Parathyroid adenoma (tissue), 2 donors: ENCODE results near the gene TECPR1.

Experiments
- H2AFZ ChIP-seq: fragments of 300-600 bp; sonication (generic); one replicate; pipeline ENCODE4 v1.7.0; 2017; ENCODE audit warnings: antibody characterized with exemption, mild to moderate bottlenecking
- H3K27ac ChIP-seq: fragments of 300-600 bp; sonication (generic); one replicate; pipeline ENCODE4 v1.7.0; 2017
- H3K27me3 ChIP-seq: fragments of 300-600 bp; sonication (generic); one replicate; pipeline ENCODE4 v1.7.0; 2017; ENCODE audit warnings: low read length; ENCODE audit not compliant: control insufficient read depth, insufficient read depth
- H3K36me3 ChIP-seq: fragments of 300-600 bp; sonication (generic); one replicate; pipeline ENCODE4 v1.7.0; 2017; ENCODE audit warnings: low read length; ENCODE audit not compliant: control insufficient read depth, insufficient read depth
- H3K4me1 ChIP-seq: fragments of 300-600 bp; sonication (generic); one replicate; pipeline ENCODE4 v1.7.0; 2017; ENCODE audit warnings: control low read depth
- H3K4me2 ChIP-seq: fragments of 300-600 bp; sonication (generic); one replicate; pipeline ENCODE4 v1.7.0; 2017; ENCODE audit warnings: low read length
- H3K4me3 ChIP-seq: fragments of 300-600 bp; sonication (generic); one replicate; pipeline ENCODE4 v1.7.0; 2017; ENCODE audit warnings: low read depth, low read length
- H3K79me2 ChIP-seq: fragments of 300-600 bp; sonication (generic); one replicate; pipeline ENCODE4 v1.7.0; 2017; ENCODE audit warnings: control low read depth
- H3K9ac ChIP-seq: fragments of 300-600 bp; sonication (generic); one replicate; pipeline ENCODE4 v1.7.0; 2017; ENCODE audit warnings: mild to moderate bottlenecking
- H3K9me3 ChIP-seq: fragments of 300-600 bp; sonication (generic); one replicate; pipeline ENCODE4 v1.7.0; 2017; ENCODE audit warnings: low read length; ENCODE audit not compliant: control insufficient read depth
- TF ChIP-seq, protein P1 (sequence below): fragments of 300-600 bp; sonication (generic); IDR thresholded peaks from one replicate; pipeline ENCODE4 v1.7.0; 2017; ENCODE audit warnings: antibody characterized with exemption, mild to moderate bottlenecking
- donor health status: primary hyperparathyroidism.

Gene TECPR1

DNA sequence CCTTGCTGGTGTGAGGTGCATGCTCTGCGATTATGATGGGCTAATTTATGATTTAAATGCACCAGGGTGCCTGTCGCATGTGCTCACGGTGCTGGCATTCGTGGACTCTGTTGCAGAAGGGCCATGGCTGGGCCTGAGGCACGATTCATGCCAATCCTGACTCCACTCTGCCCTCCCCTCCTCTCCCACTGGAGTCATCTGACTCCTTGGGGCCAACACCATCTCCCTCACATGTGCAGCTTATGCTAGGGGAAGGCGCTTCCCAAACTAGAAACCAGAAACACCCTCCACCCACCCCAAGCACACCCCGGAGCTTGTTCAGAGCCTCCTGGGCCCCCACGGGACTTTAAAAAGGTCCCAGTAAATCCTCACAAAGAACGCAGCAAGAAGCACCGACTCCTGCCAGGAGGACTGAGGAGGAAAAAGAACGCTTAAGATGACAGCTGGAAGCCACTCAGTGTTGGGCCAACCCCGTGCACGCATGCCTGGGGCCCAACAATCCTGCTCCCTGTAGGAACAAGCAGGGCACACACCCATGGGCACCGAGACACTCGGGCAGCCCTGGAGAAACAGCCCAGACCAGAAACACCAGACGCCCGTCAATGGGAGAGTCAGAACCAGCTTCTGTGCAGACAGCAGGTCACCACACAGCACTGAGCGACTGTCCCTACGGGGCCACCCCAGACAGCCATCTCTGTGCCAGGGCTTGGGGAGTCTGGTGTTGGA, 43.6 kb upstream of the TECPR1 start:
- no peaks in the 10 kb centered on the region for H3K36me3 ChIP-seq
- no peak overlapping the region for H3K4me2 ChIP-seq
- no peak overlapping the region for H3K4me3 ChIP-seq
- H3K27me3 ChIP-seq: no peaks in the 10 kb centered on the region
- no peaks in the 10 kb centered on the region for H3K4me1 ChIP-seq
- no peaks in the 10 kb centered on the region for H3K9me3 ChIP-seq
- H2AFZ ChIP-seq: no peak overlapping the region
- no peak overlapping the region for H3K27ac ChIP-seq
- no peaks in the 10 kb centered on the region for H3K79me2 ChIP-seq
- TF ChIP-seq, protein P1, sequence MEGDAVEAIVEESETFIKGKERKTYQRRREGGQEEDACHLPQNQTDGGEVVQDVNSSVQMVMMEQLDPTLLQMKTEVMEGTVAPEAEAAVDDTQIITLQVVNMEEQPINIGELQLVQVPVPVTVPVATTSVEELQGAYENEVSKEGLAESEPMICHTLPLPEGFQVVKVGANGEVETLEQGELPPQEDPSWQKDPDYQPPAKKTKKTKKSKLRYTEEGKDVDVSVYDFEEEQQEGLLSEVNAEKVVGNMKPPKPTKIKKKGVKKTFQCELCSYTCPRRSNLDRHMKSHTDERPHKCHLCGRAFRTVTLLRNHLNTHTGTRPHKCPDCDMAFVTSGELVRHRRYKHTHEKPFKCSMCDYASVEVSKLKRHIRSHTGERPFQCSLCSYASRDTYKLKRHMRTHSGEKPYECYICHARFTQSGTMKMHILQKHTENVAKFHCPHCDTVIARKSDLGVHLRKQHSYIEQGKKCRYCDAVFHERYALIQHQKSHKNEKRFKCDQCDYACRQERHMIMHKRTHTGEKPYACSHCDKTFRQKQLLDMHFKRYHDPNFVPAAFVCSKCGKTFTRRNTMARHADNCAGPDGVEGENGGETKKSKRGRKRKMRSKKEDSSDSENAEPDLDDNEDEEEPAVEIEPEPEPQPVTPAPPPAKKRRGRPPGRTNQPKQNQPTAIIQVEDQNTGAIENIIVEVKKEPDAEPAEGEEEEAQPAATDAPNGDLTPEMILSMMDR: no peak
- H3K9ac ChIP-seq: no peak overlapping the region

DNA sequence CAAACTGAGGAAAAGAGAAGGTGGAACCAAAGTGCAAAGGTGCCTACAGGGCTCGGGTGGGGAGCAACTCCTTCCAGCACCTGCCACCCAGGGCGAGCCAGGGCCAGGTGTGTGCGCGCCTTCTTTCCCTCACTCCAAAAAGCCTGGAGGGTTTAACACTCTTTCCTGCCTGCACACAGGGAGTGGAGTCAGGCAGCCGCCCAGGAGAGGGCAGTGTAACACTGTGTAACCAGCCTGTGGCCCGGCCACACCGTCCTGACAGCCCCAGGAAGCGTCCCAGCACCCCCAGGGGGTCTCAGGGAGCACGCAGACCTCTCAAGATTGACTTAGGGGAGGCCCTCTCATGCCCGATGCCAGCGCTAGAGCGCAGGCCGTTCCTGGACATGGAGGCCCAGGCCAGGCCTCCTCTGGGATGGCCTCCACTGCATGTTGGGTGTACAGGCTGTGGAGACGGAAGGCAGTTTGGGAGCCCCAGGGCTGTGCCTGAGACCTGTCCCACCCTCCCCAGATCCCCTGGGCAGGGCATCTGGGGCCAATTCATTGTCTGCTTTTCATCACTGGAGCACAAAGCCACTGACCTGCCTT, 42.9 kb upstream of the TECPR1 start:
- Histone ChIP-seq H3K9ac (no peak overlapping the region), H3K27me3 (no peaks in the 10 kb centered on the region), H3K4me1 (no peaks in the 10 kb centered on the region), H3K9me3 (no peaks in the 10 kb centered on the region), H3K4me3 (no peak overlapping the region), H3K36me3 (no peaks in the 10 kb centered on the region), H2AFZ (no peak overlapping the region), H3K79me2 (no peaks in the 10 kb centered on the region), H3K4me2 (no peak overlapping the region), H3K27ac (no peak overlapping the region)
- TF ChIP-seq, protein P1: peak; percentile 68

DNA sequence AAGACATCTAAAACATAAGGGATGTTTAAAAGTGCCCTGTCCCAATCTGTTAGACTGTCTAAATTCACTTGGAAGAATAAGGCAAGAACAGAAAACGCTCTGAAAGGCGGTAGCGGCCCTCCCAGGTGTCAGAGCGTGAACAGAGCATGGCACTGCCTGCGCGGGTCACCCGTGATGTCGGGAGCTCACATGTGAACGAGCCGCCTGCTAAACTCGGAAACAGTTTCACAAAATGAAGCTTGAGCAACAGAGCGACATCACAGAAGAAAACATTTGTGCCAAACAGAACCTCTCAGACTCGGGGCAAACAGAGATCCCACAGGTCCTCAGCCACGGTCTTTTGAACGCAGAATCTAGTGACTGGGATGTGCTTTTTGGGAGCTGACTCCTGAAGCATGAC, 42.3 kb upstream of the TECPR1 start:
- H3K4me3 ChIP-seq: no peak overlapping the region
- H3K4me2 ChIP-seq: no peak overlapping the region
- TF ChIP-seq, protein P1: no peak
- no peak overlapping the region for H3K9ac ChIP-seq
- H3K36me3 ChIP-seq: no peaks in the 10 kb centered on the region
- H3K4me1 ChIP-seq: no peaks in the 10 kb centered on the region
- H2AFZ ChIP-seq: no peak overlapping the region
- no peak overlapping the region for H3K27ac ChIP-seq
- no peaks in the 10 kb centered on the region for H3K27me3 ChIP-seq
- no peaks in the 10 kb centered on the region for H3K9me3 ChIP-seq
- H3K79me2 ChIP-seq: no peaks in the 10 kb centered on the region

DNA sequence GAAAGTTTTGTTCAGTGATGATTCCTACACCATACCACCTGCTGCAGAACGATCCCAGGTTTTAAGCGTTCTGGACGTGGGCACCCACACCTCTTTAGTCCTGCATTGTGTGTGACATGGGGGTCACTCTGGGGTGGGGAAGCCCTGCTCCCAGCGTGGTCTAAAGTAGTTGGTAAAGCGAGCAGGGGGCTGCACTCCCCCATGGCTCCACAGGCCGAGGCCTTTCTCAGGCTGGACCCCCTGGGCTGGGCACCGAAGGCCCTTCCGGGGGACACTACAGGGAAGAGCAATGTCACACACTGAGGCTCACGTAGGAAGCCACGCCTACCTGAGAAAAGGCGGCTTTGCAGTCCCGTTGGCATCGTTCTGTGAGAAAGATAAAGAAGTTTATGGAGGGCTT, 41.7 kb upstream of the TECPR1 start:
- H3K9me3 ChIP-seq: no peaks in the 10 kb centered on the region
- no peaks in the 10 kb centered on the region for H3K27me3 ChIP-seq
- H3K79me2 ChIP-seq: no peaks in the 10 kb centered on the region
- no peaks in the 10 kb centered on the region for H3K36me3 ChIP-seq
- H3K27ac ChIP-seq: no peak overlapping the region
- H3K4me1 ChIP-seq: no peaks in the 10 kb centered on the region
- H3K4me3 ChIP-seq: no peak overlapping the region
- no peak overlapping the region for H3K9ac ChIP-seq
- TF ChIP-seq, protein P1: no peak
- H2AFZ ChIP-seq: no peak overlapping the region
- no peak overlapping the region for H3K4me2 ChIP-seq

DNA sequence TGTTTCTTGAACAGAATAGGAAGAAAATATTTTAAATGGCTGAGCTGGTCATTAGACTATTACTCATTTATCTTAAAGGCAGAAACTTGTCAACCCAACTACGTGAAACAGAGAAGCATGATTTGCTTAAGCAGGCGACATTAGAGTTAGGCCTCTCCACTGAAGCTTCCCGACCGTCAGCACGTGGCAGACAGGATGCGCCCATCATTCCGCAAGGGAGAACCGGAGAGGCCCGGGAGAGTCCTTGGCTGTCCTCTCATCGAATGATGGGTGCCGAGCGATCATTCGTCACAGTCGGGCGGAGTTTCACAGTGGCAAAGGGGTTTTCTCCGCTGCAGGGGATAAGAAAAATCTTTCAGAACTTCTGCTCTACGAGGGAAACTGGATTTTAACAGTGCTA, 41.2 kb upstream of the TECPR1 start:
- no peaks in the 10 kb centered on the region for H3K79me2 ChIP-seq
- H2AFZ ChIP-seq: no peak overlapping the region
- no peak overlapping the region for H3K9ac ChIP-seq
- H3K4me1 ChIP-seq: no peaks in the 10 kb centered on the region
- no peaks in the 10 kb centered on the region for H3K36me3 ChIP-seq
- no peak overlapping the region for H3K27ac ChIP-seq
- no peaks in the 10 kb centered on the region for H3K9me3 ChIP-seq
- TF ChIP-seq, protein P1: no peak
- no peak overlapping the region for H3K4me3 ChIP-seq
- H3K27me3 ChIP-seq: no peaks in the 10 kb centered on the region
- H3K4me2 ChIP-seq: no peak overlapping the region
